Neural cell (in vitro differentiated cells): ENCODE data around the gene CPA1. TPM values are rescaled to one million over a fixed set of nuclear protein-coding genes. Genes with fewer than 3 reads are reported as not detected.

Experiments
- H2AFZ ChIP-seq: fragments of 200-600, 300-800 bp; sonication (generic), shearing (Covaris generic); 2 replicates; pipeline ENCODE4 v1.6.0; 2014; ENCODE audit warnings: low read depth, mild to moderate bottlenecking, antibody characterized with exemption, low read length, moderate library complexity
- H3F3A ChIP-seq: fragments of 200-600 bp; shearing (Covaris generic); 2 replicates; pipeline ENCODE4 v1.6.1; 2016; ENCODE audit warnings: mild to moderate bottlenecking, moderate library complexity, mixed read lengths, antibody characterized with exemption, low read length; ENCODE audit not compliant: insufficient read depth, poor library complexity, severe bottlenecking
- H3K27ac ChIP-seq: fragments of 200-600, 300-800 bp; sonication (generic), shearing (Covaris generic); 2 replicates; pipeline ENCODE4 v1.5.1; 2014; ENCODE audit warnings: mild to moderate bottlenecking, low read length, moderate library complexity
- H3K27me3 ChIP-seq: fragments of 300-800, 200-600 bp; sonication (generic), shearing (Covaris generic); 2 replicates; pipeline ENCODE4 v1.6.0; 2014; ENCODE audit warnings: mild to moderate bottlenecking, low read depth, low read length, moderate library complexity; ENCODE audit not compliant: insufficient read depth
- H3K36me3 ChIP-seq: fragments of 300-800, 200-600 bp; sonication (generic), shearing (Covaris generic); 2 replicates; pipeline ENCODE4 v1.5.1; 2014; ENCODE audit warnings: mild to moderate bottlenecking, antibody characterized with exemption, low read length, moderate library complexity; ENCODE audit not compliant: insufficient read depth
- H3K4me2 ChIP-seq: fragments of 300-800, 200-600 bp; sonication (generic), shearing (Covaris generic); 2 replicates; pipeline ENCODE4 v1.6.0; 2014; ENCODE audit warnings: mild to moderate bottlenecking, low read length
- H3K4me3 ChIP-seq: fragments of 300-800, 200-600 bp; sonication (generic), shearing (Covaris generic); 2 replicates; pipeline ENCODE4 v1.5.1; 2014; ENCODE audit warnings: mild to moderate bottlenecking, low read length, moderate library complexity
- H3K79me2 ChIP-seq: fragments of 200-600 bp; shearing (Covaris generic); replicated peaks from 2 replicates; pipeline ENCODE4 v1.6.0; 2014; ENCODE audit warnings: mild to moderate bottlenecking, low read length, moderate library complexity; ENCODE audit not compliant: insufficient read depth
- H3K9ac ChIP-seq: fragments of 300-800, 200-600 bp; sonication (generic), shearing (Covaris generic); 2 replicates; pipeline ENCODE4 v1.6.1; 2016; ENCODE audit warnings: mild to moderate bottlenecking, low read length, mixed read lengths
- H3K9me2 ChIP-seq: fragments of 200-600 bp; shearing (Covaris generic); 2 replicates; pipeline ENCODE4 v1.6.1; 2016; ENCODE audit warnings: mild to moderate bottlenecking, low read length, mixed read lengths; ENCODE audit not compliant: insufficient read depth
- H3K9me3 ChIP-seq: fragments of 200-600, 300-800 bp; sonication (generic), shearing (Covaris generic); 2 replicates; pipeline ENCODE4 v1.6.1; 2016; ENCODE audit warnings: mild to moderate bottlenecking, mixed run types, low read length, moderate library complexity, mixed read lengths
- H4K20me1 ChIP-seq: fragments of 200-600 bp; shearing (Covaris generic); 2 replicates; pipeline ENCODE4 v1.6.1; 2016; ENCODE audit warnings: mild to moderate bottlenecking, mixed run types; ENCODE audit not compliant: insufficient read depth
- EP300 ChIP-seq: fragments of 450-650 bp; conservative IDR thresholded peaks from 2 replicates; pipeline ENCODE4 v1.6.1; 2014; ENCODE audit warnings: antibody characterized with exemption, mild to moderate bottlenecking, moderate library complexity; ENCODE audit not compliant: poor library complexity, severe bottlenecking
- EZH2 ChIP-seq: fragments of 200-600, 300-800 bp; shearing (Covaris generic), sonication (generic); IDR thresholded peaks from 2 replicates; pipeline ENCODE4 v1.6.1; 2014; ENCODE audit warnings: antibody characterized with exemption, low read length, borderline replicate concordance, mild to moderate bottlenecking; ENCODE audit not compliant: insufficient read depth, poor library complexity, severe bottlenecking
- MXI1 ChIP-seq: fragments of 450-650 bp; conservative IDR thresholded peaks from 2 replicates; pipeline ENCODE4 v1.6.1; 2014; ENCODE audit warnings: antibody characterized with exemption, mild to moderate bottlenecking; ENCODE audit not compliant: poor library complexity, severe bottlenecking
- POLR2AphosphoS5 ChIP-seq: IDR thresholded peaks from 2 replicates; pipeline ENCODE4 v1.6.1; 2012
- RAD21 ChIP-seq: fragments of 450-650 bp; conservative IDR thresholded peaks from 2 replicates; pipeline ENCODE4 v1.6.1; 2014; ENCODE audit warnings: antibody characterized with exemption, mild to moderate bottlenecking, moderate library complexity
- REST ChIP-seq: IDR thresholded peaks from 2 replicates; pipeline ENCODE4 v1.6.1; 2012; ENCODE audit warnings: borderline replicate concordance
- SMC3 ChIP-seq: fragments of 450-650 bp; conservative IDR thresholded peaks from 2 replicates; pipeline ENCODE4 v1.6.1; 2014; ENCODE audit warnings: antibody characterized with exemption, mild to moderate bottlenecking, moderate library complexity; ENCODE audit not compliant: poor library complexity
- TAF1 ChIP-seq: IDR thresholded peaks from 2 replicates; pipeline ENCODE4 v1.6.1; 2012; ENCODE audit warnings: low read depth
- polyA plus RNA-seq: library from polyadenylated mRNA; depleted of rRNA; stranded (reverse); fragments of >200 nt; gene quantifications from 2 replicates; pipeline ENCODE4 v1.2.3, GENCODE V29; 2014
- TF ChIP-seq, protein P1 (sequence below): fragments of 450-650 bp; IDR thresholded peaks from 2 replicates; pipeline ENCODE4 v1.5.1; 2014; ENCODE audit warnings: antibody characterized with exemption, mild to moderate bottlenecking, moderate library complexity; ENCODE audit not compliant: poor library complexity, severe bottlenecking

CPA1 gene
- polyA plus RNA-seq, 1 donor from 2014 or later = not detected

DNA sequence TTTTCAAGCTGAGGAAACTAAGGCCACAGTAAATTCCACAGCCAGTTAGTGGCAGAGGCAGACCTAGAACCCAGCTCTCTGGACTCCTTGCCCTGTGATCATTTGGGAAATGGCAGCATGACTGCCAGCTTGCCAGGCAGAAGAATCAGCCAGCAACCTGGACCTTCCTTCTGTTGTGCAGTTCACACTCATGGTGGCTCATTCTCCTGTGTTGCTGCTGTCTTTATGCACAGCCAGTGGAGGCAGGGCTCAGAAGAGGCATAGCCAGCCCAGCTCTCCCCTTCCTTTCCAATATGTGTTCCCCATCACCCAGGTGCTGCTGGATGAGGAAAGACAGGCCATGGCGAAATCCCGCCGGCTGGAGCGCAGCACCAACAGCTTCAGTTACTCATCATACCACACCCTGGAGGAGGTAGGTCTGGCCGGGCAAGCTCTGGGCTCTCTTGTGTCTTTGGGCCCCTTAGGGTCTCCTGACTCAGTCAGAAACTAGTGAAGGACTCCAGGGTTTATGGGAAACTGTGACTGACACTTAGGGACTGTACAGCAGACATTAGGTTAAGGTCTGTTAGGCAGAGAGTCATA, 20.9 kb upstream of the CPA1 start:
- H3K9ac ChIP-seq = no peak overlapping the region
- no peak overlapping the region for H3K27ac ChIP-seq
- peaks cover 4% of the 10 kb centered on the region for H3F3A ChIP-seq
- H3K4me3 ChIP-seq = no peak overlapping the region
- H3K4me2 ChIP-seq = no peak overlapping the region
- TF ChIP-seq, protein P1, sequence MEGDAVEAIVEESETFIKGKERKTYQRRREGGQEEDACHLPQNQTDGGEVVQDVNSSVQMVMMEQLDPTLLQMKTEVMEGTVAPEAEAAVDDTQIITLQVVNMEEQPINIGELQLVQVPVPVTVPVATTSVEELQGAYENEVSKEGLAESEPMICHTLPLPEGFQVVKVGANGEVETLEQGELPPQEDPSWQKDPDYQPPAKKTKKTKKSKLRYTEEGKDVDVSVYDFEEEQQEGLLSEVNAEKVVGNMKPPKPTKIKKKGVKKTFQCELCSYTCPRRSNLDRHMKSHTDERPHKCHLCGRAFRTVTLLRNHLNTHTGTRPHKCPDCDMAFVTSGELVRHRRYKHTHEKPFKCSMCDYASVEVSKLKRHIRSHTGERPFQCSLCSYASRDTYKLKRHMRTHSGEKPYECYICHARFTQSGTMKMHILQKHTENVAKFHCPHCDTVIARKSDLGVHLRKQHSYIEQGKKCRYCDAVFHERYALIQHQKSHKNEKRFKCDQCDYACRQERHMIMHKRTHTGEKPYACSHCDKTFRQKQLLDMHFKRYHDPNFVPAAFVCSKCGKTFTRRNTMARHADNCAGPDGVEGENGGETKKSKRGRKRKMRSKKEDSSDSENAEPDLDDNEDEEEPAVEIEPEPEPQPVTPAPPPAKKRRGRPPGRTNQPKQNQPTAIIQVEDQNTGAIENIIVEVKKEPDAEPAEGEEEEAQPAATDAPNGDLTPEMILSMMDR = no peak
- no peak for TF ChIP-seq RAD21
- TF ChIP-seq MXI1 = no peak
- no peak for TF ChIP-seq SMC3
- no peak for TF ChIP-seq TAF1
- no peak for TF ChIP-seq EZH2
- no peak for TF ChIP-seq REST
- no peak for TF ChIP-seq POLR2AphosphoS5
- TF ChIP-seq EP300 = no peak
- H2AFZ ChIP-seq = no peak overlapping the region
- H3K79me2 ChIP-seq = no peaks in the 10 kb centered on the region
- no peaks in the 10 kb centered on the region for H3K36me3 ChIP-seq
- no peaks in the 10 kb centered on the region for H3K9me2 ChIP-seq
- H4K20me1 ChIP-seq = no peaks in the 10 kb centered on the region
- no peaks in the 10 kb centered on the region for H3K27me3 ChIP-seq
- H3K9me3 ChIP-seq = no peaks in the 10 kb centered on the region

DNA sequence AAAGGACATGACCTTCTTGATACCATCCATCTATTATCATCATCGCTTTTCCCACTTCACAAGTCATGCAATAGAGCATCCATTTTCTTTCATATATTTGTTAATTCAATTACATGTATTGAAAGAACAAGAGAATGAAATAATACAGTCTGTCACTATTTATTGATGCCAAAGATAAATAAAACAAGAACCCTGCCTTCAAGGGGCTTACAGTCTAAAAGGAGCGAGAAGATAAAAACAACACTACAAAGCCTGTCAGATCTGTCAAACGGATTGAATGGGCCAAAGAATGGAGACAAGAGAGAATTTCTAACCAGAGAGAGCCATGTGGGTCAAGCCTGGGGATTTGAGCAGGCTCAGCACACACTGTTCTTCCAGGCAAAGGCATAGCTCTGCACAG, 19.8 kb upstream of the CPA1 start:
- Histone ChIP-seq H3K27ac (no peak overlapping the region), H3K27me3 (no peaks in the 10 kb centered on the region), H3F3A (peaks cover 6% of the 10 kb centered on the region), H3K4me2 (no peak overlapping the region), H4K20me1 (no peaks in the 10 kb centered on the region), H3K9ac (no peak overlapping the region), H3K36me3 (no peaks in the 10 kb centered on the region), H3K9me3 (no peaks in the 10 kb centered on the region), H2AFZ (no peak overlapping the region), H3K9me2 (no peaks in the 10 kb centered on the region), H3K4me3 (no peak overlapping the region), H3K79me2 (no peaks in the 10 kb centered on the region)
- TF ChIP-seq REST = no peak
- no peak for TF ChIP-seq POLR2AphosphoS5
- no peak for TF ChIP-seq EP300
- TF ChIP-seq, protein P1 = no peak
